Measurements from ENCODE around the gene ZFAND3.

ZFAND3 gene

DNA sequence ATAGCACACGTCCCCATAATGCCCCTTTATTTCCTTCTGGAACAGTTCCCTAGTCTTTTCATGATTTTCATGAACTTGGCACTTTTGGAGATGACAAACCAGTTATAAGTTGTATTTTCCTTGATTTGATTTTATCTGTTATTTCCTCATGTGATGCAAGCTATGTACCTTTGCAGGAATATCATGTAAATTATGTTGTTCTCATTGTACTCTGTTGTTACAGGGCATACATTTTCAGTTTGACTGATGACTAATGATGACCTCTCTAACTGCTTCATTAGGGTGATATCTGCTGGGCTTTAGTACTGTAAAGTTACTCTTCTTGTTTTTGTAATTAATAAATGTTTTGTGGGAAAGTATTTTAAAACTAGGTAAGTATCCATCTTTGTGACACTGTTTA lies 147.3 kb downstream of the ZFAND3 start:
- no peak overlapping the region for H3K4me3 ChIP-seq (ENCODE audit: control insufficient read depth, low read depth, low read length)
- TF ChIP-seq CTCF (conservative IDR thresholded peaks at IDR 0.05; ENCODE audit: control insufficient read depth, insufficient read depth, low read depth, low read length) = no peak
- DNase-seq (ENCODE audit: low read depth) = peak; percentile 20

GRCh38 chr6:37967651-37968050 lies 148.1 kb downstream of the ZFAND3 start:
- no peak overlapping the region for H3K4me3 ChIP-seq (ENCODE audit: control insufficient read depth, low read depth, low read length)
- no peak for TF ChIP-seq CTCF (conservative IDR thresholded peaks at IDR 0.05; ENCODE audit: control insufficient read depth, insufficient read depth, low read depth, low read length)
- no peak for DNase-seq (ENCODE audit: low read depth)

GRCh38 chr6:37971266-37971665 lies 151.7 kb downstream of the ZFAND3 start:
- H3K4me3 ChIP-seq (ENCODE audit: control insufficient read depth, low read depth, low read length) = no peak overlapping the region
- TF ChIP-seq CTCF (conservative IDR thresholded peaks at IDR 0.05; ENCODE audit: control insufficient read depth, insufficient read depth, low read depth, low read length) = no peak

DNA sequence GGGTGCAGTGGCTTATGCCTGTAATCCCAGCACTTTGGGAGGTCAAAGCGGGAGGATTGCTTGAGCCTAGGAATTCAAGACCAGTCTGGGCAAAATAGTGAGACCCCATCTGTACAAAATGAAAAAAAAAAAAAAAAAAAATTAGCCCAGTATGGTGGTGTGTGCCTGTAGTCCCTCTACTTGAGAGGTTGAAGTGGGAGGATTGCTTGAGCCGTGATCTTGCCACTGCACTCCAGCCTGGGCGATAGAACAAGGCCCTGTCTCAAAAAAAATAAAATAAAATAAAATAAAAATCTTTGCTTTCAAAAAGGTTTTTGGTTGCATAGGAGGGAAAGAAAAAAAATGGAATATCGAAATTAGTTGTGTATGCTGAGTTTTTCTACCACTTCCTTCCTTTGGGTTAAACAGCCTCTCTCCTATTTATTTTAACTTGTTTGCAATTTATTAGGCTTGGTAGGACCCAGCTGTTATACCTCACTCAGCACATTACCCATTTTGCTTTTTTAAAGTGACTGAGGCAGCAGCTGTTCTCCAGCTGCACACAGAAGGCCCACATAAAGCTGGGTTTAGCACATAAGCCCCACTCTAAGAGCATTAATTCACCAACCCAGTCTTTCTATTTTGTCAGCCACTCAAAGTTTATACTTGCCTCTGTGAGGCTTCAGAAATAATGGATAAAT lies 152.3 kb downstream of the ZFAND3 start:
- DNase-seq (ENCODE audit: low read depth) = no peak
- no peak overlapping the region for H3K4me3 ChIP-seq (ENCODE audit: control insufficient read depth, low read depth, low read length)
- TF ChIP-seq CTCF (conservative IDR thresholded peaks at IDR 0.05; ENCODE audit: control insufficient read depth, insufficient read depth, low read depth, low read length) = no peak

More at GRCh38 chr6:37971266-37971665, 151.7 kb downstream of the ZFAND3 start:
- no peak for DNase-seq (ENCODE audit: low read depth)

- no peak for TF ChIP-seq CTCF (conservative IDR thresholded peaks at IDR 0.05; ENCODE audit: control insufficient read depth, insufficient read depth, low read depth, low read length)
- no peak overlapping the region for H3K4me3 ChIP-seq (ENCODE audit: control insufficient read depth, low read depth, low read length)
- no peak for DNase-seq (ENCODE audit: low read depth)
These were observed 153.6 kb downstream of the ZFAND3 start for GRCh38 chr6:37972994-37973757.

DNA sequence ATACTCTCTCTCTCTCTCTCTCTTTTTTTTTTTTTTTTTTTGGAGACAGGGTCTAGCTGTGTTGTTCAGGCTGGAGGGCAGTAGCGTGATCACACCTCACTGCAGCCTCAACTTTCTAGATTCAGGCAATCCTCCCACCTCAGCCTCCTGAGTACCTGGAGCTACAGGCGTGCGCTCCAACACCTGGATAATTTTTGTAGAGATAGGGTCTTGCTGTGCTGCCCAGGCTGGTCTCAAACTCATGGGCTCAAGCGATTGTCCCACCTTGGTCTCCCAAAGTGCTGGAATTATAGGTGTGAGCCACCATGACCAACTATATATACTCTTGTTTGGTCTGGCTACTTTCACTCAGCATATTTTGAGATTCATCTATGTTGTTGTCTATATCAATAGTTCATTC lies 154.9 kb downstream of the ZFAND3 start:
- DNase-seq (ENCODE audit: low read depth) = no peak
- no peak for TF ChIP-seq CTCF (conservative IDR thresholded peaks at IDR 0.05; ENCODE audit: control insufficient read depth, insufficient read depth, low read depth, low read length)
- H3K4me3 ChIP-seq (ENCODE audit: control insufficient read depth, low read depth, low read length) = no peak overlapping the region
